IMR-90 (cell line): ENCODE results near the gene TNS1.

Source experiments
- CTCF ChIP-seq: conservative IDR thresholded peaks from 2 replicates; pipeline ENCODE4 v1.5.1; 2012; ENCODE audit warnings: mild to moderate bottlenecking, low read depth, low read length, improper control_type of control experiment
- FOS ChIP-seq: fragments of 150-350 bp; IDR thresholded peaks from 2 replicates; pipeline ENCODE4 v1.6.1; 2016; ENCODE audit warnings: low read depth, low read length
- POLR2A ChIP-seq: IDR thresholded peaks from 2 replicates; pipeline ENCODE4 v1.6.1; 2012; ENCODE audit warnings: mild to moderate bottlenecking, low read depth, low read length

GRCh38 chr2:217868911-217869334 lies 133.9 kb downstream of the TNS1 start:
- TF ChIP-seq CTCF: no peak
- TF ChIP-seq POLR2A: no peak
- TF ChIP-seq FOS: no peak
